LNCAP (cell line): ENCODE measurements around the gene CD46.

Source experiments
- TF ChIP-seq, protein P1 (sequence below): fragments of 450-650 bp; IDR thresholded peaks from 2 replicates; pipeline ENCODE4 v1.5.1; 2017; ENCODE audit warnings: mild to moderate bottlenecking

Gene CD46

DNA sequence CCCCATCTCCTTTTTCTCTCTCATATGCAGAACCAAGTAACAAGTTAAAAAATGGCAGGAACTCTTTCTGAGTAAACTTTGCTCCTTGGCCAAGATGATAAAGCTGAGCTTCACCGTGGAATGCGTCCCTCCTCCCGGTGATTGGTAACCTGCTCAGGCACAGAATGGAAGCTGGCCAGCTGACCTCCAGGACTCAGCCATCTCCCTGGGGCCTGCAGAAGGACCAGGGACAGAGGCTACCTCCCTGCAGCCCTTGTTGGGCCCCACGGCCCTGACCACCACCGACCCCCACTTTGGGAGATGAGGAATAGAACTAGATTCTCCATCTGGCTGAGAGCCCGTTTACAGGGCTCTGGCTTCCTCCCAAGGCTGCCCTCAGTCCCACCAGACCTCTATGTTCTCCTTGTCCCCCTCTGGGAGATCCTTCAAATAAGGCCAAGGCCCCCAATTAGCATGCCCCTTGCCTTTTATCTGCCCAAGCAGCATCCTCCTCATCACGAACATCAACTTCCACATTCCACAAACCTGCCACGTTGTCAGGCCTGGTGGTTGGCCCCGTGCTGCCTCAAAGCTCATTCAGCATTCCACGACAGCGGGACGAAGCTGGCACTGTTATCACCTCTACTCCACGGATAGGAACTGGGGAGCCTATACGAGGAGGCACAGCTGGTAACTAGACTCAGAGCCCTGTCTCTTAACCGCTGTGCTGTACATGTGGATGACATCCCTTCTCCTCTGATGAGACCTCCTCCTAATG, 84.9 kb downstream of the CD46 start:
- TF ChIP-seq, protein P1, sequence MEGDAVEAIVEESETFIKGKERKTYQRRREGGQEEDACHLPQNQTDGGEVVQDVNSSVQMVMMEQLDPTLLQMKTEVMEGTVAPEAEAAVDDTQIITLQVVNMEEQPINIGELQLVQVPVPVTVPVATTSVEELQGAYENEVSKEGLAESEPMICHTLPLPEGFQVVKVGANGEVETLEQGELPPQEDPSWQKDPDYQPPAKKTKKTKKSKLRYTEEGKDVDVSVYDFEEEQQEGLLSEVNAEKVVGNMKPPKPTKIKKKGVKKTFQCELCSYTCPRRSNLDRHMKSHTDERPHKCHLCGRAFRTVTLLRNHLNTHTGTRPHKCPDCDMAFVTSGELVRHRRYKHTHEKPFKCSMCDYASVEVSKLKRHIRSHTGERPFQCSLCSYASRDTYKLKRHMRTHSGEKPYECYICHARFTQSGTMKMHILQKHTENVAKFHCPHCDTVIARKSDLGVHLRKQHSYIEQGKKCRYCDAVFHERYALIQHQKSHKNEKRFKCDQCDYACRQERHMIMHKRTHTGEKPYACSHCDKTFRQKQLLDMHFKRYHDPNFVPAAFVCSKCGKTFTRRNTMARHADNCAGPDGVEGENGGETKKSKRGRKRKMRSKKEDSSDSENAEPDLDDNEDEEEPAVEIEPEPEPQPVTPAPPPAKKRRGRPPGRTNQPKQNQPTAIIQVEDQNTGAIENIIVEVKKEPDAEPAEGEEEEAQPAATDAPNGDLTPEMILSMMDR, result no peak

DNA sequence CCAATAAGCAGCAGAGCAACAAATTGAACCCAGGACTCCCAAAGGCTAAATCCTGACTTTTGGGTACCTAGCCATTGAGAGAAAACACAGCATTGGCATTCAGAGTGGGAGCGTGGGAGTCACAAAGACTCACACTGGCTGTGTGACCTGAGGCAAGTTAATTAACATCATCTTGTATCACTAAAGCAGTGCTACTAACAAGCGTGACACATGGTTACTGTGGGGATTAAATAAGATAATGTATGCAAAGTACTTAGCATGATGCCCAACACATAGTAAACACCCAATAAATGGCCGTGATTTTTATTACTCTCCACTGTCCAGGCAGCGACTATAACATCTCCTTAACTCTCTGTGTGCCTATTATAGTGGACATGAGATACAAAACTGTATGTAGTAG, 85.8 kb downstream of the CD46 start:
- TF ChIP-seq, protein P1, result no peak

DNA sequence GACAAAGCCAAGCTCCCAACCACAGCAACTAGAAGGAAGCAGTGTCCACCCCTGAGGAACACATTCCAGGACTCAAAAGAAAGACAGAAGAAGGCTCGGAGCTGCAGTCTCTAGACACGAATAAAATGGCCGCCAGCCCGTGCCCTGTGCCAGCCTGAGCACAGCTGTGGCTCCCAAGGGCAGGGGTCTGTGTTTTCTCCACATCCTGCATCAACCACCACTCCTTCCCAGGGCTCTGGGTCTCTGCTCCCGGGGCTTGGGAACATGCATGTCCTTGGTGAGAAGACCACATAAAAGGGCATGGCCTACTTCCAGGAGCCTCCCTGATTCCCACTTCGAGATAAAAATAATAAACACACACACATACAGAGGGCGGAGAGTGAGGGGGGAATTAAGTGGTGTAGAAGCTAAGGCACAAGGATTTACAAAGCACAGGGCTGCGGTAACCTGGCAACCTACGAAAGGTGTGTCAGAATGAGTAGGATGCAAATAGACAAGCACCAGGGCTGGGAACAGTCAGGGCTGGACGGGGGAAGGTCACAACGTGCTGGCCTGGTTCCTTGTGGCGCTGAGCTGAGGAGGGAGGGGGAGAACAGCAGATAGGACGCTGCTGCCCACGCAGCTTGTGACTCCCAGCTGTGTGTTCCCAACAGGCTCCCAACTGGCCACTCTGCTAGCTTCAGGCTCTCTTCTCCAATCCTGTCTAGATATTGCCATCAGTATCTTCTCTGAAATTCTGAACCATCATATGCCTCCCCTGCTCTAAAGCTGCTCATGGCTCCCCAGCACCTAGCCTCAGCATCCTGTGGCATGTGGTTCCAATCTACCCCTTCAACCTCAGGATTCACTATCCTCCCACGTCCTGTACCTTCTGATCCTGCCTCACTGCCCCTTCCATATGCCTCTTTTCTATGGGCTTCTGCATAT, 86.6 kb downstream of the CD46 start:
- TF ChIP-seq, protein P1, result no peak

DNA sequence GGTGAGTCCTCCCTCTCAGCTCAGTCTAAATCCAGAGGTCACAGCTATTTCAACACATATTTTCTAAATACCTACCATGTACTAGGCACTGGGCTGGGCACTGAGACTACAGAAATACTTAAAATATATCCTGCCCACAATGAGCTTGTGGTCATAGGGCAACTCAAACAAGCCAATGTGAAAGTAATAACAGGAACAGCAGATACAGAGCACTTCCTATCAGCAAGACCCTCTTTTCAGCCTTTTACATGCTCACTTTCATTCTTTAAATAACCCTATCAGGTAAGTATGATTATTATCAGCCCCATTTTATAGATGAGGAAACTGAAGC, 87.2 kb downstream of the CD46 start:
- TF ChIP-seq, protein P1, result no peak

DNA sequence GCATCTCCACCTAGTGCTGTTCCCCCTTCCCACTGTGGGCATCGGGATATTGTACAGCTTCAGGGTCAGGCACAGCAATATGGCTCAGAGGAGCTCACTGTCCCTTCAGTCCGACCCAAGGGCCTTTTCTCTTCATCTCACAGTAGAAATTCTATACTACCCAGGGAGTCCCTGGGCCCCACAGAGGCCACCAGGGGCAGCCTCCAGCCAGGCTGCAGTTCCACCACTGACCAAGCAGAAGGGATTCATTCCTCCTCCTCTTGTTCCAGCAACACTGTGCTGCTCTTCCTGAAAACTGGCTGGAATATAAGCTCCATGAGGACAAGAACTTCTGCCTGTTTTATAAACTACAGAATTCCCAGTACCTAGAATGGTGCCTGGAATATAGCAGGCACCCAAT, 88.5 kb downstream of the CD46 start:
- TF ChIP-seq, protein P1, result no peak

DNA sequence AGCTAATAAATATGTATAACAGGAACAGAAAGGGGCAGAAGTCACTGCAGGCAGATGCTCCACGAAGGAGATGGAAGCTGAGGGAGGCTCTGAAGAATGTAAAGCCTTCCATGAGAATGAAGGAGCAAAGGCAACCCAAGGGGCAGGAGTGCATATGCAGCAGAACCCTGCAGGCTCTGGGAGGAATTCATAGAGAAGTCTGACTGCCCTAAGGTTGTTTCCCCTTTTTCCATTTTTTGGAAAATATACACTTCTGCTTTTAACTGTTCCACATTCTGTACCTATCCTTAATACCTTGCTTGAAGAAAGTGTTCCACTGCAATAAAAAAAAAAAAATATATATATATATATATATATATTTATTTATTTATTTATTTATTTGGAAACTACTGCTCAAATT, 89.4 kb downstream of the CD46 start:
- TF ChIP-seq, protein P1, result no peak

DNA sequence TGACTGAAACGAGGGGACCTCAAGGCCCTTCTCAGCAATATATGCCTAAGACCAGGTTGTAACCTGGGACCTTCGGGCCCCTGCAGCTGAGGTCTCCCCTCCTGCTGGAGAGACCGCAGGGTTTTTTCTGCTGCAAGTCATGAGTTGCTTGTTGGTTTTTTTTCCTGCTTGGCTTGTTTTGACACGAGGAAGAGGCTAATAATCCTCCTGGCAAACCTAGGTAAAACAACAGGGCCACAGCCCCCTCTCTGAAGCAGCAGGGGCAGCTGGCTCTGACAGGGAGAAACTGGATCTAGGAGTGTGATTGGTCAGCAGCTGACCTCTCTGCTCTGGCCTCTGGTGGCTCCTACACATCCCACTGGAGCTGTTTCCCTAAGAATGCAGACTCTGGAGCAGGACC, 90.0 kb downstream of the CD46 start:
- TF ChIP-seq, protein P1, result no peak
